ENCODE data around the gene WDFY1. TPM values are rescaled to one million over a fixed set of nuclear protein-coding genes. Genes with fewer than 3 reads are reported as not detected.
A peak's percentile ranks its signal among the peaks of the same experiment; 100 is the strongest.
"Not testable (repeated sequence)": the region's sequence is repeated elsewhere in the genome, so short reads cannot be mapped to it uniquely, and the experiment has no call there.

The WDFY1 gene
- total and polyA plus RNA-seq, 2 donors = 23.5 to 35.0 TPM

DNA sequence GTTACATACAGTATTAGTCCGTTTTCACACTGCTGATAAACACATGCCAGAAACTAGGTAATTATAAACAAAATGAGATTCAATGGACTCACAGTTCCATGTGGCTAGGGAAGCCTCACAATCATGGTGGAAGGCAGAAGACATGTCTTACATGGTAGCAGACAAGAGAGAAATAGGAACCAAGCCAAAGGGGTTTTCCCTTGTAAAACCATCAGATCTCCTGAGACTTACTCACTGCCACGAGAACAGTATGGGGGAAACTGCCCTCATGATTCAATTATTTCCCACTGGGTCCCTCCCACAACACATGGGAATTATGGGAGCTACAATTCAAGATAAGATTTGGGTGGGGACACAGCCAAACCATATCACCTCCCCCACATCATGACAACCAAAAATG lies 5.7 kb downstream of the WDFY1 start:
- not testable (repeated sequence) for H3K4me3 ChIP-seq (ENCODE audit: low read length in 2 of 2); H3K9me3 ChIP-seq (ENCODE audit: control insufficient read depth in 2 of 2, insufficient read depth in 1 of 2, low read length in 1 of 2); H3K27ac ChIP-seq (ENCODE audit: low read depth in 1 of 2, low read length in 1 of 2); DNase-seq (ENCODE audit: low read depth in 6 of 9, low spot score in 9 of 9); H3K4me1 ChIP-seq (ENCODE audit: control insufficient read depth in 2 of 2, insufficient read depth in 2 of 2, low read length in 2 of 2); H3K27me3 ChIP-seq (ENCODE audit: control insufficient read depth in 2 of 2, insufficient read depth in 1 of 2, low read length in 1 of 2); H3K36me3 ChIP-seq (ENCODE audit: control insufficient read depth in 2 of 2, insufficient read depth in 2 of 2, low read length in 1 of 2)
- 86% methylated on average over 2 of the region's 2 CpGs for WGBS

DNA sequence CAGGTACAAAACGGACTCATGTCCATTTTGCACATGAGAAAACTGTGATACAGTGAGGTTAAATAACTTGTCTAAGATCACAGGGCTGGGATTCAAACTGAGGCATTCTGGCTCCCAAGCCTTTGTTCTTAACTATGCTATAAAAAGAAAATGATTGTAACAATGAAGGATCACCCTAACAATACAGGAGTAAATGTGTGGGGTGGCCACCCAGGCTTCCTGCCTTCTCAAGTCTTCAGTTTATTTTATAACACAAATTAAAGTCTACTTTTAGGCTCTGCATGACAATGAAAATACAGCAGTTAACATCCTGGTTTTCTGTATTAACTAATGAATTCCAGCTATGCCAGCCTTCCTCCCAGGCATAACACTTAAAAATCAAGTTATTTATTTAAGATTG lies 7.6 kb downstream of the WDFY1 start:
- Histone ChIP-seq H3K36me3 (ENCODE audit: control insufficient read depth in 2 of 2, insufficient read depth in 2 of 2, low read length in 1 of 2) (no peaks in the 10 kb centered on the region), H3K4me1 (ENCODE audit: control insufficient read depth in 2 of 2, insufficient read depth in 2 of 2, low read length in 2 of 2) (no peaks in the 10 kb centered on the region), H3K27ac (ENCODE audit: low read depth in 1 of 2, low read length in 1 of 2) (no peak overlapping the region), H3K9me3 (ENCODE audit: control insufficient read depth in 2 of 2, insufficient read depth in 1 of 2, low read length in 1 of 2) (no peaks in the 10 kb centered on the region), H3K4me3 (ENCODE audit: low read length in 2 of 2) (no peak overlapping the region), H3K27me3 (ENCODE audit: control insufficient read depth in 2 of 2, insufficient read depth in 1 of 2, low read length in 1 of 2) (no peaks in the 10 kb centered on the region)
- WGBS = 51% methylated on average over 1 of the region's 1 CpG
- DNase-seq (ENCODE audit: low read depth in 6 of 9, low spot score in 9 of 9) = no peak

DNA sequence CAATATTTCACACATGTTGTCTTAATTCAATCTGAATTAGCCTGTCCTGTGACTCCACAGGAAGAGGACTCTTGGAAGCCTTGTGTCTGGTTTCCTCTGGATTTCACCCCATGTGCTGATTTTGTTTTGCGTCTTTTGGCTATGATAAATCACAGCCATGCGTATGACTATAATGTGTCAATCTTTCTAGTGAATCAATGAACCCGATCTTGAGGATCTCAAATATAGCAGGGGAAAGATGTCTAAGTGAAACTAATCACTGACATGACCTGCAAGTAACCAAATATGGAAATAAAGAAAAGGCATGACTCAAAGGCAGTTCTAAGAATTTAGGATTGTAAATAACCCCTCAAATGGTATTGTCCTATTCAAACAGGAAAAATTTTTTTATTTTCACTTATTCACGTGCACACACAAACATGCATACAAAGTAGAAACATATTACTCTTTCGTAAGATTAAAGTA lies 8.2 kb downstream of the WDFY1 start:
- no peaks in the 10 kb centered on the region for H3K9me3 ChIP-seq (ENCODE audit: control insufficient read depth in 2 of 2, insufficient read depth in 1 of 2, low read length in 1 of 2)
- no peak overlapping the region for H3K4me3 ChIP-seq (ENCODE audit: low read length in 2 of 2)
- H3K27ac ChIP-seq (ENCODE audit: low read depth in 1 of 2, low read length in 1 of 2) = no peak overlapping the region
- H3K4me1 ChIP-seq (ENCODE audit: control insufficient read depth in 2 of 2, insufficient read depth in 2 of 2, low read length in 2 of 2) = no peaks in the 10 kb centered on the region
- H3K27me3 ChIP-seq (ENCODE audit: control insufficient read depth in 2 of 2, insufficient read depth in 1 of 2, low read length in 1 of 2) = no peaks in the 10 kb centered on the region
- H3K36me3 ChIP-seq (ENCODE audit: control insufficient read depth in 2 of 2, insufficient read depth in 2 of 2, low read length in 1 of 2) = no peaks in the 10 kb centered on the region
- WGBS = 93% methylated on average over 5 of the region's 5 CpGs
- DNase-seq (ENCODE audit: low read depth in 6 of 9, low spot score in 9 of 9) = no peak

DNA sequence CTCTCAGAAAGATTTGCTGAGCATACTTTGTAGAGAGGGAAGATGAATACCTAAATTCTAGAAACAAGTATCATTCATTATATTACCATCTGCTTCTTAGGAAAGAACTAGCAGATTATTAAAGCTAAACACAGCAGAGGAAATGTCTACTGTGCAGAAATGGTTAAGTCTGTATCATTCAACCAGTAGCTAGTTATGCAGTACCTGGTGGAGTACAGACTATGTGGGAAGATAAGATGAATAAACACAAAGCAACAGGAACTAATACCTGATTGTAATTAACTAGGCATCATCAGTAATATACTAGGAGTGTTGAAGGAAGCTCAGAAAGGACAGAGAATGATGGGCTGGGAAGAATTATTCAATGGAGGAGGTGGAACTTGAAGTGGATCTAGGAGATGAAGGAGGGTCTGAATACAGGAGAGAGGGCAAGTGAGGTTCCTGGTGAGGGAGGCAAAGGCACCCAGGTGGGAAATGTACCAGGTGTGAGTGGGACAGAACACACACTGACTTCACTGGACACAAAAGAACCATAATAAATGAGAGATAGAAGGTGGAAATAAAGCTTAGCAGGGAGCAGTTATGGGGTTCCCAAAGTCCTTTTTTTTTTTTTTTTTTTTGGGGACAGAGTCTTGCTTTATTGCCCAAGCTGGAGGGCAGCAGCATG lies 9.5 kb downstream of the WDFY1 start:
- no peak for DNase-seq (ENCODE audit: low read depth in 6 of 9, low spot score in 9 of 9)
- no peaks in the 10 kb centered on the region for H3K27me3 ChIP-seq (ENCODE audit: control insufficient read depth in 2 of 2, insufficient read depth in 1 of 2, low read length in 1 of 2)
- no peak overlapping the region for H3K4me3 ChIP-seq (ENCODE audit: low read length in 2 of 2)
- no peaks in the 10 kb centered on the region for H3K36me3 ChIP-seq (ENCODE audit: control insufficient read depth in 2 of 2, insufficient read depth in 2 of 2, low read length in 1 of 2)
- H3K4me1 ChIP-seq (ENCODE audit: control insufficient read depth in 2 of 2, insufficient read depth in 2 of 2, low read length in 2 of 2) = no peaks in the 10 kb centered on the region
- no peak overlapping the region for H3K27ac ChIP-seq (ENCODE audit: low read depth in 1 of 2, low read length in 1 of 2)
- H3K9me3 ChIP-seq (ENCODE audit: control insufficient read depth in 2 of 2, insufficient read depth in 1 of 2, low read length in 1 of 2) = no peaks in the 10 kb centered on the region

DNA sequence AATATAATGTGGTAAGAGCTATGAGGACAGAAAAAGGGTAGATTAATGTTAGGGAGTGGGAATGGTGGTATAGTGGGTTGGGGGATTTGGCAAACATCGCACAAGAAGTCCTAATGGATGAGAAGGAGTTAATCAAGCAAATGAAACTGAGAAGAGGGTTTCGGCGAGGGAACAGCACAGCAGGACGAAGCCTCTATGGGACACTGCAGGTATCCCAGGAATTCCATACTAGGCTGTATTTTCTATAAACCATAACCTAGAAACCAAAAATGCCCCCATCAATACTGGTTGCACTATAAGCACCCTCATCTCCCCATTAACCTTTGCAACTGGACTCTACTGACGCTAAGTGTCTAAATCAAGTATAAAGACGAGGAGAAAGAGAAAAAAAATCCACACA lies 10.3 kb downstream of the WDFY1 start:
- DNase-seq (ENCODE audit: low read depth in 6 of 9, low spot score in 9 of 9) = no peak
- Histone ChIP-seq H3K27ac (ENCODE audit: low read depth in 1 of 2, low read length in 1 of 2) (no peak overlapping the region), H3K9me3 (ENCODE audit: control insufficient read depth in 2 of 2, insufficient read depth in 1 of 2, low read length in 1 of 2) (no peaks in the 10 kb centered on the region), H3K27me3 (ENCODE audit: control insufficient read depth in 2 of 2, insufficient read depth in 1 of 2, low read length in 1 of 2) (no peaks in the 10 kb centered on the region), H3K36me3 (ENCODE audit: control insufficient read depth in 2 of 2, insufficient read depth in 2 of 2, low read length in 1 of 2) (no peaks in the 10 kb centered on the region), H3K4me1 (ENCODE audit: control insufficient read depth in 2 of 2, insufficient read depth in 2 of 2, low read length in 2 of 2) (no peaks in the 10 kb centered on the region), H3K4me3 (ENCODE audit: low read length in 2 of 2) (no peak overlapping the region)
- 89% methylated on average over 6 of the region's 6 CpGs for WGBS

DNA sequence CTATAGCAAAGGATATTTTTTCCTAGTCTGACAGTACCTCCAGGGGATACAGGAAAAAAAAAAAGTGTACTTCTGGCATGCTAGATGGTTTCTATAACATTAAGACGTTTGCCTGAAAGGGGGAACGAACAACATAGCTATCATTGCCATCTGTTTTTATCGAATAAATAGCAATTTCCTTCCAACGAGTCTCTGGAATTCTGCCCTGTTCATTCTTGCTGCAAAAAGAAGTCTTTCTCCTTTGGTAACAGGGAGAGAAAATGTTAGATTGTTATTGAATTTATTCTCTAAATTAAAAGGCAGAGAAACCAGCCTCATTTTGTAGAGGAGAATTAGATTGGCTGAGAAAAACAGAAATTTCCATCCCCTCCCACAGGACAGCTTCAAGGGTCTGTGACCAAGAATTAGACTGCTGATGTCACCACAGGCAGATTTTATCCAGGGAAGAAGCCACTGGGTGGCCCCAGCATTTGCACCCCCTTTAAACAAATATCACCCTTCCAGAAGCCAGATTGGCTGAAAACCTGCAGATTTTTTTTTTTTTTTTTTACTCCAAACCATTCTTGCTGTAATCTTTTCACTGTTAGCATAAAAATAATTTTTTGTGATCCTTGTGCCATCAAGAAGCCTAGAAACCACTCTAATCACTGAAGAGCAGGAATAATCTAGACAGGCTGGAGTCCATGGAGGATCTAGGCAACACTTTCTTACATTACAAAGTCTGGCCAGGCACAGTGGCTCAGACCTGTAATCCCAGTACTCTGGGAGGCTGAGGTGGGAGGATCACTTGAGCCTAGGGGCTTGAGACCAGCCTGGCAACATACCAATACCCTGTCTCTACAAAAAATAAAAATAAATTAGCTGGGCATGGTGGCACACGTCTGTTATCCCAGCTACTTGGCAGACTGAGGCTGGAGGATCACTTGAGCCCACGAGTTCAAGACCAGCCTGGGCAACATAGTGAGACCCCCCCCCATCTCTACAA lies 12.0 kb downstream of the WDFY1 start:
- H3K4me1 ChIP-seq (ENCODE audit: control insufficient read depth in 2 of 2, insufficient read depth in 2 of 2, low read length in 2 of 2) = peaks cover 0 to 10% of the 10 kb centered on the region in 2 donors
- no peak for DNase-seq (ENCODE audit: low read depth in 6 of 9, low spot score in 9 of 9)
- no peak overlapping the region for H3K4me3 ChIP-seq (ENCODE audit: low read length in 2 of 2)
- 93% methylated on average over 6 of the region's 6 CpGs for WGBS
- H3K9me3 ChIP-seq (ENCODE audit: control insufficient read depth in 2 of 2, insufficient read depth in 1 of 2, low read length in 1 of 2) = no peaks in the 10 kb centered on the region
- no peaks in the 10 kb centered on the region for H3K27me3 ChIP-seq (ENCODE audit: control insufficient read depth in 2 of 2, insufficient read depth in 1 of 2, low read length in 1 of 2)
- H3K27ac ChIP-seq (ENCODE audit: low read depth in 1 of 2, low read length in 1 of 2) = no peak overlapping the region
- H3K36me3 ChIP-seq (ENCODE audit: control insufficient read depth in 2 of 2, insufficient read depth in 2 of 2, low read length in 1 of 2) = no peaks in the 10 kb centered on the region

- Histone ChIP-seq H3K4me1 (ENCODE audit: control insufficient read depth in 2 of 2, insufficient read depth in 2 of 2, low read length in 2 of 2) (peaks cover 0 to 11% of the 10 kb centered on the region in 2 donors), H3K27me3 (ENCODE audit: control insufficient read depth in 2 of 2, insufficient read depth in 1 of 2, low read length in 1 of 2) (no peaks in the 10 kb centered on the region), H3K36me3 (ENCODE audit: control insufficient read depth in 2 of 2, insufficient read depth in 2 of 2, low read length in 1 of 2) (no peaks in the 10 kb centered on the region), H3K9me3 (ENCODE audit: control insufficient read depth in 2 of 2, insufficient read depth in 1 of 2, low read length in 1 of 2) (peaks cover 0 to 5% of the 10 kb centered on the region in 2 donors), H3K4me3 (ENCODE audit: low read length in 2 of 2) (no peak overlapping the region), H3K27ac (ENCODE audit: low read depth in 1 of 2, low read length in 1 of 2) (no peak overlapping the region)
- 87% methylated on average over 23 of the region's 23 CpGs for WGBS
- DNase-seq (ENCODE audit: low read depth in 6 of 9, low spot score in 9 of 9) = no peak
These were observed 14.8 kb downstream of the WDFY1 start for GRCh38 chr2:223930103-223930976.

- DNase-seq (ENCODE audit: low read depth in 6 of 9, low spot score in 9 of 9) = peak in 4 of 9 donors; percentile 29 to 67 (median 44)
- Histone ChIP-seq H3K27me3 (ENCODE audit: control insufficient read depth in 2 of 2, insufficient read depth in 1 of 2, low read length in 1 of 2) (no peaks in the 10 kb centered on the region), H3K9me3 (ENCODE audit: control insufficient read depth in 2 of 2, insufficient read depth in 1 of 2, low read length in 1 of 2) (peaks cover 0 to 5% of the 10 kb centered on the region in 2 donors), H3K4me1 (ENCODE audit: control insufficient read depth in 2 of 2, insufficient read depth in 2 of 2, low read length in 2 of 2) (peaks cover 0 to 11% of the 10 kb centered on the region in 2 donors), H3K36me3 (ENCODE audit: control insufficient read depth in 2 of 2, insufficient read depth in 2 of 2, low read length in 1 of 2) (no peaks in the 10 kb centered on the region), H3K27ac (ENCODE audit: low read depth in 1 of 2, low read length in 1 of 2) (no peak overlapping the region), H3K4me3 (ENCODE audit: low read length in 2 of 2) (no peak overlapping the region)
- WGBS = 4% methylated on average over 4 of the region's 4 CpGs
These were observed 15.5 kb downstream of the WDFY1 start for GRCh38 chr2:223929571-223930102.
